Osteoblast (primary cell): Measurements from ENCODE around the gene ITIH4. TPM values are rescaled to one million over a fixed set of nuclear protein-coding genes. Genes with fewer than 3 reads are reported as not detected.
A peak's percentile ranks its signal among the peaks of the same experiment; 100 is the strongest.

ENCODE experiments used
- DNase-seq: peaks from one replicate; pipeline ENCODE4 v3.0.0; 2011; ENCODE audit warnings: low spot score, mixed read lengths; ENCODE audit not compliant: insufficient read length; ENCODE audit errors: missing footprints
- H2AFZ ChIP-seq: 2 replicates; pipeline ENCODE4 v1.6.0; 2011; ENCODE audit warnings: mild to moderate bottlenecking, low read length
- H3K27ac ChIP-seq: 2 replicates; pipeline ENCODE4 v1.5.1; 2011; ENCODE audit warnings: mild to moderate bottlenecking, low read depth, low read length, moderate library complexity
- H3K27me3 ChIP-seq: 2 replicates; pipeline ENCODE4 v1.6.0; 2012; ENCODE audit warnings: mild to moderate bottlenecking, control low read depth, inconsistent platforms, low read length, moderate library complexity; ENCODE audit not compliant: insufficient read depth
- H3K36me3 ChIP-seq: 2 replicates; pipeline ENCODE4 v1.5.1; 2011; ENCODE audit warnings: mild to moderate bottlenecking, low read length, control low read depth, moderate library complexity; ENCODE audit not compliant: insufficient read depth
- H3K4me1 ChIP-seq: 2 replicates; pipeline ENCODE4 v1.5.1; 2011; ENCODE audit warnings: mild to moderate bottlenecking, low read length, control low read depth, moderate library complexity; ENCODE audit not compliant: insufficient read depth
- H3K4me2 ChIP-seq: 2 replicates; pipeline ENCODE4 v1.6.0; 2011; ENCODE audit warnings: mild to moderate bottlenecking, low read length; ENCODE audit not compliant: insufficient read depth
- H3K4me3 ChIP-seq: fragments of 200-600 bp; sonication (generic); 3 replicates; pipeline ENCODE4 v1.5.1; 2012; ENCODE audit warnings: mild to moderate bottlenecking, low read length, inconsistent platforms; ENCODE audit not compliant: insufficient read depth
- H3K79me2 ChIP-seq: 2 replicates; pipeline ENCODE4 v1.6.0; 2012; ENCODE audit warnings: mild to moderate bottlenecking, low read length, control low read depth, inconsistent platforms; ENCODE audit not compliant: insufficient read depth
- H3K9me3 ChIP-seq: 2 replicates; pipeline ENCODE4 v1.5.1; 2011; ENCODE audit warnings: low read depth, low read length, control low read depth
- H4K20me1 ChIP-seq: 2 replicates; pipeline ENCODE4 v1.6.0; 2012; ENCODE audit warnings: mild to moderate bottlenecking, low read length, control low read depth; ENCODE audit not compliant: insufficient read depth
- total RNA-seq: library from RNA; depleted of rRNA; stranded (reverse); fragments of >200 nt; gene quantifications from 2 replicates; pipeline ENCODE4 v1.2.3, GENCODE V29; 2012
- TF ChIP-seq, protein P1 (sequence below): IDR thresholded peaks from 2 replicates; pipeline ENCODE4 v1.5.1; 2011; ENCODE audit warnings: mild to moderate bottlenecking, low read depth, low read length, moderate library complexity; ENCODE audit errors: extremely low read depth

The ITIH4 gene
- total RNA-seq, 1 donor, result 2.5 TPM

DNA sequence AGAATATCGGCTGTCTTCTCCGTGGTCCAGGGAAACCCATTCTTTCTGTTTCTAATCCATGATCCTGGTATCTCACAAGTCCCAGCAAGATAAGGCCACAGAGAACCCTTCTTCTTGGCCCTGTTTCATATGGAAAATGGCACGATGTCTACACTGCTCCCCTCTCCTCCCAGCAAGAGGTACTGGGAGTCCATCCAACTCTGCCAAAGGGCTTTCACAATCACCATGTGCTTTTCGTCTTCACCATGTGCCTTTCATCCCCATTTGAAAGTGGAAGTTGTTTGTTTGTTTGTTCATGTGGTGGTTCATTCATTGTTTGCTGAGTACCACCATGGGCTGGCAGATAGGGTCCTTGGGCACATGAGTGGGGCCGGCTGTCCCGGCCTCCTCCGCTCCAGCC, 30.4 kb downstream of the ITIH4 start:
- DNase-seq, result peak; percentile 73
- H3K36me3 ChIP-seq, result no peaks in the 10 kb centered on the region
- H3K4me2 ChIP-seq, result no peak overlapping the region
- no peaks in the 10 kb centered on the region for H3K79me2 ChIP-seq
- H3K4me1 ChIP-seq, result peaks cover 3% of the 10 kb centered on the region
- H3K27me3 ChIP-seq, result no peaks in the 10 kb centered on the region
- H3K27ac ChIP-seq, result no peak overlapping the region
- H3K4me3 ChIP-seq, result no peak overlapping the region
- H2AFZ ChIP-seq, result no peak overlapping the region
- no peaks in the 10 kb centered on the region for H3K9me3 ChIP-seq
- H4K20me1 ChIP-seq, result no peaks in the 10 kb centered on the region
- TF ChIP-seq, protein P1, sequence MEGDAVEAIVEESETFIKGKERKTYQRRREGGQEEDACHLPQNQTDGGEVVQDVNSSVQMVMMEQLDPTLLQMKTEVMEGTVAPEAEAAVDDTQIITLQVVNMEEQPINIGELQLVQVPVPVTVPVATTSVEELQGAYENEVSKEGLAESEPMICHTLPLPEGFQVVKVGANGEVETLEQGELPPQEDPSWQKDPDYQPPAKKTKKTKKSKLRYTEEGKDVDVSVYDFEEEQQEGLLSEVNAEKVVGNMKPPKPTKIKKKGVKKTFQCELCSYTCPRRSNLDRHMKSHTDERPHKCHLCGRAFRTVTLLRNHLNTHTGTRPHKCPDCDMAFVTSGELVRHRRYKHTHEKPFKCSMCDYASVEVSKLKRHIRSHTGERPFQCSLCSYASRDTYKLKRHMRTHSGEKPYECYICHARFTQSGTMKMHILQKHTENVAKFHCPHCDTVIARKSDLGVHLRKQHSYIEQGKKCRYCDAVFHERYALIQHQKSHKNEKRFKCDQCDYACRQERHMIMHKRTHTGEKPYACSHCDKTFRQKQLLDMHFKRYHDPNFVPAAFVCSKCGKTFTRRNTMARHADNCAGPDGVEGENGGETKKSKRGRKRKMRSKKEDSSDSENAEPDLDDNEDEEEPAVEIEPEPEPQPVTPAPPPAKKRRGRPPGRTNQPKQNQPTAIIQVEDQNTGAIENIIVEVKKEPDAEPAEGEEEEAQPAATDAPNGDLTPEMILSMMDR, result no peak

DNA sequence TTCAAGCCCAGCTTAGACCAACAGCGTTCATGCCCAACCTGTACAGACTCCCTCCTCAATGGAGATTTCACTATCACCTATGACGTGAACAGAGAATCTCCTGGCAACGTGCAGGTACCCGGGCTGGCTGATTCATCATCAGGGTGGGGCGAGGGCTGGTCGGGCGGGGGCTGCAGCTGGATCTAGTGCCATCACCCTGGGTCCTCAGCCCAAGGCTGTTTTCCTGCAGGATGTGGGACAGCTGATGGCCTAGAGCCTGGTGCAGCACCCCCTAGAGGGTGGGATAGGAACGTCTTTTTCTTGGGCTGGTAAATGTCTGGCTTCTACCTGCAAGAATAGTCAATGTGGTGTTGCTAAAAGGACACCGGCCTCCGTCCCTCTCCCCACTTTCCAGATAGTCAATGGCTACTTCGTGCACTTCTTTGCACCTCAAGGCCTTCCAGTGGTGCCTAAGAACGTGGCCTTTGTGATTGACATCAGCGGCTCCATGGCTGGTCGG, 31.4 kb downstream of the ITIH4 start:
- Histone ChIP-seq H3K27ac (no peak overlapping the region), H3K9me3 (no peaks in the 10 kb centered on the region), H3K36me3 (no peaks in the 10 kb centered on the region), H2AFZ (no peak overlapping the region), H4K20me1 (no peaks in the 10 kb centered on the region), H3K4me1 (peaks cover 3% of the 10 kb centered on the region), H3K4me2 (no peak overlapping the region), H3K27me3 (no peaks in the 10 kb centered on the region), H3K79me2 (no peaks in the 10 kb centered on the region), H3K4me3 (no peak overlapping the region)
- peak; percentile 92 for DNase-seq
- TF ChIP-seq, protein P1, result peak; percentile 48

DNA sequence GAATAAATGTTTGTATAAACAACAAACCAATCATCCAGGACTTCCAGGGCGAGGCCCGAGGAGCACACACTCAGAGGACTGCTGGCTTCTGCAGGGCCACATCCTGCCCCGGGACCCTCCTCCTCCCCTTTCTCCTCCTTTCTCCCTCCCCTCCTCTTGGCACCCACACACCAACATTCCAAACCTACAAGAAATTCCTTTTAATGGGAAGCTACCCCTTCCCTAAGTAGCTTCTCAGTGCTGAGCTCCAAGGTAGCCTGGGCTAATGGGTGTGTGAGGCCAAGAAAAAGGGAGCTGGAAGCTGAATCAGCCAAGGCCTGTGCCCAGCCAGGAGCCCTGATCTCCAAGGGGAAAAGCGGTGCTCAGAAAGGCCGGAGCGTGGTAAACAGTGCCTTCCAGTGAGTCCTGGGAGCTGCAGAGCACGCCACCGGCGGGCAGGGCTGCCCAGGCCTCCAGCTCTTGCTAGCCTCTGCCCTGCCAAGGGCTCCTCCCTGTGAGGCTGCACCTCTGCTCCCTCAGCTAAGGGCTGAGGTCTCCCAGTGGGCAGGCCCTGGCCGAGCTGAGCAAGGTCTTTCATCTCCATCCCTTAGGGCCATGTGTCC, 32.0 kb downstream of the ITIH4 start:
- no peaks in the 10 kb centered on the region for H3K27me3 ChIP-seq
- no peaks in the 10 kb centered on the region for H3K36me3 ChIP-seq
- no peak overlapping the region for H3K27ac ChIP-seq
- no peak overlapping the region for H3K4me2 ChIP-seq
- no peaks in the 10 kb centered on the region for H3K79me2 ChIP-seq
- no peak overlapping the region for H3K4me3 ChIP-seq
- TF ChIP-seq, protein P1, result no peak
- H3K9me3 ChIP-seq, result no peaks in the 10 kb centered on the region
- H3K4me1 ChIP-seq, result peaks cover 3% of the 10 kb centered on the region
- no peaks in the 10 kb centered on the region for H4K20me1 ChIP-seq
- H2AFZ ChIP-seq, result no peak overlapping the region
- peak; percentile 87 for DNase-seq

DNA sequence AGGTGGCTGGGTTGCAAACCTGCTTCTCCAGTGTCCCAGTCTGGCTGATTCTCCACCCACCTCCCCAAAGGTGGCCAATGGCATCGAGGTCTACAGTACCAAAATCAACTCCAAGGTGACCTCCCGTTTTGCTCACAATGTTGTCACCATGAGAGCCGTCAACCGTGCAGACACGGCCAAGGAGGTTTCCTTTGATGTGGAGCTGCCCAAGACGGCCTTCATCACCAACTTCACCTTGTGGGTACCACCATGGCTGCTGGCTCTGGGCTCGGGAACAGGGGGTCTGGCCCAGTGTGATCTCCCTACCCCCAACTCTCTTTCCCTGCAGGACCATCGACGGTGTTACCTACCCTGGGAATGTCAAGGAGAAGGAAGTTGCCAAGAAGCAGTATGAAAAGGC, 34.1 kb downstream of the ITIH4 start:
- Histone ChIP-seq H3K36me3 (no peaks in the 10 kb centered on the region), H4K20me1 (no peaks in the 10 kb centered on the region), H3K9me3 (no peaks in the 10 kb centered on the region), H3K79me2 (no peaks in the 10 kb centered on the region), H3K27me3 (peaks cover 5% of the 10 kb centered on the region), H3K4me3 (no peak overlapping the region), H3K4me1 (no peaks in the 10 kb centered on the region), H2AFZ (no peak overlapping the region), H3K4me2 (no peak overlapping the region), H3K27ac (no peak overlapping the region)
- TF ChIP-seq, protein P1, result no peak
- DNase-seq, result peak; percentile 58
